WI38 (cell line): ENCODE measurements around the gene SOAT2.

Experiments used
- H3K4me3 ChIP-seq: 2 replicates; pipeline ENCODE4 v1.5.1; 2011; ENCODE audit warnings: low read depth, mild to moderate bottlenecking, control low read depth, low read length
- CTCF ChIP-seq: IDR thresholded peaks from 2 replicates; pipeline ENCODE4 v1.5.1; 2012; ENCODE audit warnings: low read depth, mild to moderate bottlenecking, control low read depth, low read length

Gene SOAT2

DNA sequence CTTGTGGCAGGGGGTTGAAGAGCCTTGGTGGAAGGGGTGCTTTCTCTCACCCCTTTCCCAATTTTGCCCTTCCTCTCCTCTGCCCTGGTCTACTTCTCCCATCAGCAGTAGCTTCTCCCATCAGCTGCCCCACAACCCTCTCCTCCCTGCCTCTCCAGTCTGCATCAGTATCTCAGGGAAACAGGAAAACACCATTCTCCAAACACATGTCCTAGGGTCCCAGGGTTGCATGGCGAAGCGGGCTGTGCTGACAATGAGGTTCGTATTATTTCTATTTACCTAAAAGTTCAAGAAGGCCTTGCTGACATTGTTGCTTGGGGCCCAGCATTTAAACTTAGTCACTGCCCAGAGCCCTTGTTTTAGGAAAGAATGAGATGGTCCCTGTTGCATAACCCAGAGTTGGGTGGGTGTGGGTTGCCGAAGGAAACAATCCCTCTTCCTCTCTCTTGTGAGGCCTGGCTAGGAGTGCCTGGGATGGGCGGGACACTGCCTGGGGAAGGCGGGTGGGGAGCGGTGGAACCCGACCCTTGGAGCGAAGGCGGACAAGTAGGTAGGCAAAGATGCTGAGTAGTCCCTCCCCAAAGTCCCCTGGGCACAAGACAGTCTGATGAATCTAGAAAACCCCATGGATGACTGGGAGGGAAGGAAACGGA is 7.1 kb upstream of the SOAT2 start:
- TF ChIP-seq CTCF: no peak
- peak overlapping the region; percentile 72 for H3K4me3 ChIP-seq

DNA sequence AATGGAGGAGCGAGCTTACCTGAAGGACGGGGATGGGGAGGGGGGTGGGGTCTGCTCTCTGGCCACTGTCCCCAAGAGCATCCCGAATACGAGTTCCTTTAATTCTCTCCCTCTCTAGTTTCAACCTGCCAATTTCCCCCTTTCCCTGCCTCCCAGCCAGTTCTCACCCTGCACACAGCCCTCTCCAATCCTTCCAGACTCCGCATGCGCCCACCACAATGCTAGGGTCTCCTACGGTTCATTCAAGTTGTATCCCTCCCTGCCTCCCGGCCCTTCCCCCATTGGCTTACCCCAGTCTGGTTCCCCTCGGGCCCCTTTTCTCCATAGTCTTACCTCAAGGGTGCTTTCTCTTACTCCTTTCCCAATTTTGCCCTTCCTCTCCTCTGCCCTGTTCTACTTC is 6.5 kb upstream of the SOAT2 start:
- no peak for TF ChIP-seq CTCF
- peak overlapping the region; percentile 72 for H3K4me3 ChIP-seq

GRCh38 chr12:53097207-53097563 is 6.1 kb upstream of the SOAT2 start:
- H3K4me3 ChIP-seq: peak overlapping the region; percentile 72
- TF ChIP-seq CTCF: no peak

- peak within 1 kb of the TSS; percentile 72 for H3K4me3 ChIP-seq
- TF ChIP-seq CTCF: no peak
Observed at GRCh38 chr12:53097564-53098353, 5.5 kb upstream of the SOAT2 start, which contains the start of gene IGFBP6. TSS of gene IGFBP6 (plus strand) at chr12:53097667. CDS start at chr12:53097718, 51 bp downstream.

GRCh38 chr12:53098354-53098981 is 4.8 kb upstream of the SOAT2 start:
- no peak for TF ChIP-seq CTCF
- peak overlapping the region; percentile 72 for H3K4me3 ChIP-seq

DNA sequence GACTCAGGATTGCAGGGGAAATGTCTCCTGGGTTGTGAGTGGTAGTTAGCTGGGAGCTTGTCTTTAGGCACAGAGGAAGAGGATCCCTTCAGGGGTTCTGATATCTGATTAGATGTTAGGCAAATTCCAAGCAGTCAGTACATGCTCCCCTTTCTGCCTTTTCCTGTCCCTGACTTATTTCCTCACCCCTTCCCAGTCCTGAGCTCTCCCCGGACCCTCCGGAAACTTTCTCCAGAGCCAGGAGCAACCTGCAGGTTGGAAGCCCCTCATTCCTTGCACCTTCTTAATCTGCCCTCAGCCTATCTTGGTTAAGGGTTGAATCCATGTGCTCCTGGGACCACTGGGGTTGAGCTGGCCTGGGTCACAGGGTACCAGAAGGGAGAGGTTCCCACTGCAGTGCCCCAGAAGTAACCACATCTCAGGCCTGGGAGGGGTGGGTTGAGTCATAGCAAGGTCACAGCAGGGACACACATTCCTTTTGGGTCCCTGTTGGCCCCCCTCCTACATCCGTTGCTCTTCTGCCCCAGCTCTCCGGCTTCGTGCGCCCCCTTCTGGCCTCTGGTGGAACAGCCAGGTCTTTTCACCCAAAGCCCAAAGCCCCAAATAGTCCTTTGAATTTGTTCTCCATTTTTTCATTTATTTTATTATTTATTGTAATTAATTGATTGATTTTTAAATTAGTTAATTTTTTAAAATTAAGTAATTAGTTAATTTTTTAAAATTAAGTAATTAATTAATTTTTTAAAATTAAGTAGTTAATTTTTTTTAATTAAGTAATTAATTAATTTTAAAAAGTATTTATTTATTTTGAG is 4.0 kb upstream of the SOAT2 start:
- TF ChIP-seq CTCF: peak; percentile 77
- peak overlapping the region; percentile 72 for H3K4me3 ChIP-seq
